GM18870 (cell line): Measurements from ENCODE around the gene PLEKHA5.

ENCODE experiments used
- ATAC-seq: cut with Tn5 transposase; IDR thresholded peaks from one replicate; pipeline ENCODE4 v1.9.1; 2021; ENCODE audit warnings: moderate library complexity; ENCODE audit not compliant: unreplicated experiment

PLEKHA5 gene

GRCh38 chr12:19200261-19200660, 70.7 kb downstream of the PLEKHA5 start:
- no peak for ATAC-seq

GRCh38 chr12:19201661-19202060, 72.1 kb downstream of the PLEKHA5 start:
- no peak for ATAC-seq

- no peak for ATAC-seq
These were observed 73.5 kb downstream of the PLEKHA5 start for GRCh38 chr12:19203013-19203412.

GRCh38 chr12:19203539-19204506, 74.3 kb downstream of the PLEKHA5 start:
- ATAC-seq = no peak

- ATAC-seq = no peak
These were observed 75.6 kb downstream of the PLEKHA5 start for GRCh38 chr12:19205120-19205519.

- no peak for ATAC-seq
These were observed 77.1 kb downstream of the PLEKHA5 start for GRCh38 chr12:19206493-19207077.

- no peak for ATAC-seq
These were observed 78.9 kb downstream of the PLEKHA5 start for GRCh38 chr12:19208456-19208855.

- ATAC-seq = no peak
These were observed 80.1 kb downstream of the PLEKHA5 start for GRCh38 chr12:19209661-19210060.

- ATAC-seq = no peak
These were observed 82.3 kb downstream of the PLEKHA5 start for GRCh38 chr12:19211802-19212201.

GRCh38 chr12:19212245-19212644, 82.7 kb downstream of the PLEKHA5 start:
- ATAC-seq = no peak

- no peak for ATAC-seq
These were observed 84.5 kb downstream of the PLEKHA5 start for GRCh38 chr12:19214020-19214419.

- no peak for ATAC-seq
These were observed 85.6 kb downstream of the PLEKHA5 start for GRCh38 chr12:19215115-19215514.

- ATAC-seq = no peak
These were observed 87.9 kb downstream of the PLEKHA5 start for GRCh38 chr12:19217446-19217845.

- ATAC-seq = no peak
These were observed 90.7 kb downstream of the PLEKHA5 start for GRCh38 chr12:19220205-19220604.

- no peak for ATAC-seq
These were observed 91.4 kb downstream of the PLEKHA5 start for GRCh38 chr12:19220852-19221466.

- no peak for ATAC-seq
These were observed 93.0 kb downstream of the PLEKHA5 start for GRCh38 chr12:19222558-19222957.

- no peak for ATAC-seq
These were observed 93.5 kb downstream of the PLEKHA5 start for GRCh38 chr12:19223018-19223417.

GRCh38 chr12:19223695-19224094, 94.2 kb downstream of the PLEKHA5 start:
- no peak for ATAC-seq

GRCh38 chr12:19224746-19225145, 95.2 kb downstream of the PLEKHA5 start:
- ATAC-seq = no peak

GRCh38 chr12:19227190-19227879, 97.8 kb downstream of the PLEKHA5 start:
- no peak for ATAC-seq

- no peak for ATAC-seq
These were observed 98.3 kb downstream of the PLEKHA5 start for GRCh38 chr12:19227880-19228210.
